ENCODE data around the gene STK17A.
"Not testable (repeated sequence)": the region's sequence is repeated elsewhere in the genome, so short reads cannot be mapped to it uniquely, and the experiment has no call there.

The STK17A gene

DNA sequence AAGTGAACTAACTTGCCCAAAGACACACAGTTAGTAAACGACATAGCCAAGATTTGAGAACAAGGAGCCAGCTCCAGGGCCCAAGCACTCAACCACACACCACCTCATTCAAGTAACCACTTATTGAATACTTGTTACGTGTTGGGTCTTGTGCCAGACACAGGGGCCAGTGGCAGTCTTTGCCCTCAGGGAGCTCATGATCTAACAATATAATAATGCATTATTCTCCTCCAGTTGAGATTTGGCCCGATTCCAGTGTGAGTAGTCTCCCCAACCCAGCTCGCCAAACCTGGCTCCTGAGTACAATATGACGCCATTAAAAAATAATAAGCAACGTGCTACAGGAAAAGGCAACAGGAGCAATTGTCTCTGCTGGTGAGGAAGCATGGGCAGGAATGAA lies 14.4 kb upstream of the STK17A start:
- DNase-seq (ENCODE audit: low read depth in 2 of 2) = no peak

DNA sequence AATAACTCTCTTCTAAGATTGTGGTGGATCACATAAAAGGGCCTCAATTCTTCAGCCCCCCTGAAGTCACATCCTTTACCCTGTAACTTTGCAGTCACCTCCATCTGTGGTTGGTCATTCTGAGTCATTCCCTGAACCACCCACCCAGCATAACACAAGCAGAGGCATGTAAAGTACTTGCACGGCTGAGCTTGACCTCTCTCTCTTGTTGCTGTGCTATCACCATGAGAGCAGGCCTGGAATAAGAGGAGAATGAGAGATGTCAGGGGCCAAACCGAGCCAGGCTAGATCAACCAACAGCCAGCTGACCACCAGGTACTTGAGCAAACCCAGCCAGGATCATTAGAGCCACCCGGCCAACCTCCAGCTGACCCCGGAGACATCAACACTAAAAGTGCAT lies 13.5 kb upstream of the STK17A start:
- no peak for DNase-seq (ENCODE audit: low read depth in 2 of 2)

- DNase-seq (ENCODE audit: low read depth in 2 of 2) = no peak
These were observed 12.1 kb upstream of the STK17A start for GRCh38 chr7:43570688-43571365.

DNA sequence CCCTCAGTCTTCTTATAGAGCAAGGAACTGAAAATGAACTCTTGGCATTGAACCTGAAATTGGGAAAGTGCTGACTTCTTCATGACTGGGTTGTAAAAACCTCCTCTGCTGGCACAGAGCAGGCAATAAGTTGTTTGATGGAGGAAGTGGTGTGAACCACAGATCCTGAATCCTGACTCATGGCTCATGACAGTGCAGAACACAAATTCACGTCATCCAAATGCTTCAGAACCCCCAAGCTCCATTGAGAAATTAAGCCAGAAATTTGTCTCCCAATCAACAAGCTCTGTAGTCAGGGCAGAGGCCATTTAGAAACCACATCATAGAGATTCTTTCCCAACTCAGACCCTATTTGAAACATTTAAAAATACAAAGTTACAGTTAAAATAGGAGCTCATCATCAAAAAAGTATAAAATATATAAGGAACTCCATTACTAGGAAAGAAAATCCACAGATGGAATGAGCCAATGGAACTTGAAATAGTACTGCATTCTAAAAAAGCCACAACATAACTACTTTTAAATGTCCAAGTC lies 10.3 kb upstream of the STK17A start:
- DNase-seq (ENCODE audit: low read depth in 2 of 2) = no peak

DNA sequence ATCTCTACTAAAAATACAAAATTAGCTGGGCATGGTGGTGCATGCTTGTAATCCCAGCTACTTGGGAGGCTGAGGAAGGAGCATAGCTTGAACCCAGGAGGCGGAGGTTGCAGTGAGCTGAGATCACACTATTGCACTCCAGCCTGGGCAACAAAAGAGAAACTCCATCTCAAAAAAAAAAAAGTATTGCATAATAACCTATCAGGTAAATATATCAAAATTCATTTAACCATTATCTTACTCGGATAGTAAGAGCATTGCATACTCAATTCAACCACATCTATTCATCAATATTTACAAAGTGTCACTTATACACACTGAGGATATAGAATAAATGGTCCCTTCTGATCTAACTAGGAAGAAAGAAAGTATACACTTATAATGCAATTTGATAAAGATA lies 9.1 kb upstream of the STK17A start:
- not testable (repeated sequence) for DNase-seq (ENCODE audit: low read depth in 2 of 2)

DNA sequence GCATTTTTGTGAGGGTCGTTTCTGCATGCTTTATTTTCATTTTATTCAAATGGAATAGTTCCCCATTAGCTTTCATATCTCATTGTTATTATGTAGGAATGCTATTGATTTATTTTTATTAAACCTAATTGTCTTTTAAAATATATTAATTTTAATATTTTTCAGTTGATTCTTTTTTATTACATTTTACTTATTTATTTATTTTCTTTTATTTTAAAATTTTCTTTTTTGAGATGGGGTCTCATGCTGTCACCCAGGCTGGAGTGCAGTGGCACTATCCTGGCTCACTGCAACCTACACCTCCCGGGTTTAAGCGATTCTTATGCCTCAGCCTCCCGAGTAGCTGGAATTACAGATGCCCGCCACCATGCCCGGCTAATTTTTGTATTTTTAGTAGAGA lies 7.4 kb upstream of the STK17A start:
- DNase-seq (ENCODE audit: low read depth in 2 of 2) = no peak

GRCh38 chr7:43576241-43576640 lies 6.7 kb upstream of the STK17A start:
- DNase-seq (ENCODE audit: low read depth in 2 of 2) = no peak

DNA sequence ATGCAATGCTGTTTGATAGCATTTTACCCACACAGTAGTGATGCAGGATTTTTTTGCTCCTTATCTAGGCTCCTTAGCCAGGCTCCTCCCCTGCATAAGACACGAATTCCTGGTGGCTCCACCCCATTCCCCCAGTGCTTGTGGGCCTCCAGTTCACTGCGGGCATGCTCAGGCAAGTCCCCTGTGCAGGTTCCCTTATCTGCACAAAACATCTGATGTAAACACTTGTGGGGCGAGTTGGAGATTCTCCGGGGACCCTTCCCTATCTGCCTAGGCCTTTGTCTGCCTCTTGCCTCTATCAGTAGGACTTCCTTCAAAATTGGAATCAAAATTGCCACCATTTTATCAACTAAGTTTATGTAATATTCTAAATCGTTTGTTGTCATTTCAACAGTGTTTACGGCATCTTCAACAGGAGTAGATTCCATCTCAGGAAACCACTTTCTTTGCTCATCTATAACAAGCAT lies 5.4 kb upstream of the STK17A start:
- DNase-seq (ENCODE audit: low read depth in 2 of 2) = no peak

GRCh38 chr7:43583424-43584194 lies 701 bp downstream of the STK17A start:
- peak; percentile 16 to 32 for DNase-seq (ENCODE audit: low read depth in 2 of 2)

DNA sequence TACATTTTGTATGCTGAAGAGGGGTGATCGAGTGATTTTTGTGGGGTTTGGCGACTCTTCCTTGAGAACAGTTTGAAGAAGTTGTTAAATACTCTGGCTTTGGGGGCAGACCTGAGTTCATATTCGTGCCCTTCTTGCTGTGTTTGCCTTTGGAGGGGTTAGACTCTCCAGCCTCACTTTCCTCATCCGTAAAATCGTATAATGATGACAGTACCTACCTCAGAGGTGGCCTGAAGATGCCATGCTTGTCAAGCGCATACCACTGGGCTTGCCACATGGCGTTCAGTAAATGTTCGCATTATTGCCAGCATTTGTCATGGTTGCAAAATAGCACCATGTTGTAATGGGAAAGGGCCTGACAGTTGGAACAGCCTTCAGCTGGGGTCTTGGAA lies 1.3 kb downstream of the STK17A start:
- no peak for DNase-seq (ENCODE audit: low read depth in 2 of 2)

- not testable (repeated sequence) for DNase-seq (ENCODE audit: low read depth in 2 of 2)
These were observed 1.8 kb downstream of the STK17A start for GRCh38 chr7:43584733-43585132.

- DNase-seq (ENCODE audit: low read depth in 2 of 2) = no peak
These were observed 2.7 kb downstream of the STK17A start for GRCh38 chr7:43585562-43585961.

- DNase-seq (ENCODE audit: low read depth in 2 of 2) = no peak
These were observed 3.5 kb downstream of the STK17A start for GRCh38 chr7:43586251-43586900.

GRCh38 chr7:43588477-43589132 lies 5.7 kb downstream of the STK17A start:
- no peak for DNase-seq (ENCODE audit: low read depth in 2 of 2)

DNA sequence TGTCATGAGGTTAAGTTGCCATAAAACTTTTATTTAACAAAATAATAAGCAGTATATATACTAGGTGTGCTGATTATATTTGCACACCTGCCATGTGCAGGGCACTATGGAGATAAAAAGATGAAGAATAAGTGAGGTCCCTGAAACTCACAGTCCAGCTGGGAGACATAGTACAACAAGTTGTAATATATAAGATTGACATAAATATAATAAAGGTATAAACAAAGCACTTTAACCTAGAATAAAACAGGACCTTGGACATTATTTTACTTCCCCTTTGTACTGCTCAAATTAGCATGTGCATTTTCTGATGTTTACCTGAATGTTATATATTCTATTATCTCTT lies 6.2 kb downstream of the STK17A start:
- DNase-seq (ENCODE audit: low read depth in 2 of 2) = no peak

DNA sequence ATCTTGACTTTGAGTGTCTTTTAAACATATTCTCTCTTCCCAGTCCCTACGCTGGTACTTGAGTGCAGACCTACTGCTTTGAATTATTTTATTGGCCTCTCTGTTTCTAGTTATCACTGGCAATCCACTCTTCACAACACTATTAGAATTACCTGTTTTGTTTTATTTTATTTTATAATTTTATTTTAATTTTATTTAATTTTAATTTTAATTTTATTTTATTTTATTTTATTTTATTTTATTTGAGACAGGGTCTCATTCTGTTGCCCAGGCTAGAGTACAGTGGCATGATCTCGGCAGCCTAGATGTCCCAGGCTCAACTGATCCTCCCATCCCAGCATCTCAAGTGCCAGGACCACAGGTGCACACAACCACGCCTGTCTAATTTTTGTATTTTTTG lies 6.8 kb downstream of the STK17A start:
- DNase-seq (ENCODE audit: low read depth in 2 of 2) = no peak

- DNase-seq (ENCODE audit: low read depth in 2 of 2) = no peak
These were observed 8.1 kb downstream of the STK17A start for GRCh38 chr7:43590862-43591557.

DNA sequence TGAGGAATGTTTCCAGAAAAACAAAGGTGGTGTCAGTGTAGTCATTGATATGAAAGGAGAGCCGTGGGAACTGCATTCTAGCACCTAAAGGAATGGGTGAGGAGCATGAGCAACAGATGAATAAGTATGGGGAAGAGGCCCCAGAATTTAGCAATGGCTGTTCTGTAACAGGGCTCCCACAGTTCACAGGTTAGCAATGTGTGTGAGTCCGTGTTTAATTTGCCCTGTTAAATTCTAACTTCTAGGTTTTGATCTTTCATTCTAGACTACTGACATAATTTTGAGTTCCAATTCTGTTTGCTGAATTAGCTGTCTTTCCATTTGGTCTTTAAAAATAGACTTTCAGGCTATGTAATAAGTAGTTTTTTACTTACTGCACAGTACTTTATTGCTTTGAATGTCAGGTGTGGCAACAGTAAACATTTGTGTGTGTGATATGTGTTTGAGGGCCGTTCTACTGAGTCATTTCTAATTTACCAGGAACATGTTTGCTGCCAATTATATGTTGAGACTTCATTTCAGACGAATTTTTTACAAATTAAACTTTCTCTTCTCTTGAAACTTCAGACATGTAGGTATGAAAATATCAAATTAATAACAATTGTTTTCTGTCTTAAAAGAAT lies 8.8 kb downstream of the STK17A start:
- DNase-seq (ENCODE audit: low read depth in 2 of 2) = no peak

DNA sequence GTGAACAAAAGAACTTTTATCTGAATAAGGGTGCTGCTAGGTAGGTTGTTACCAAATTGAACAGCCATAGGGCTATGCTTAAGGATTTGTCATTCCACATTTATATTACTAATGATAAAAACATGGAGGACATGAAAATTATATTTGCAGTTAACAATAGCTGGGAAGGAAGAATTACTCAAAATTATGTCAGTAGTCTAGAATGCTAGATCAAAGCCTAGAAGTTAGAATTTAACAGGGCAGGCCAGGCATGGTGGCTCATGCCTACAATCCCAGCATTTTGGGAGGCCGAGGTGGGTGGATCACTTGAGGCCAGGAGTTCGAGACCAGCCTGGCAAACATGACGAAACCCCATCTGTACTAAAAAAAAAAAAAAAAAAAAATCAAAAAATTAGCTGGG lies 9.4 kb downstream of the STK17A start:
- no peak for DNase-seq (ENCODE audit: low read depth in 2 of 2)

DNA sequence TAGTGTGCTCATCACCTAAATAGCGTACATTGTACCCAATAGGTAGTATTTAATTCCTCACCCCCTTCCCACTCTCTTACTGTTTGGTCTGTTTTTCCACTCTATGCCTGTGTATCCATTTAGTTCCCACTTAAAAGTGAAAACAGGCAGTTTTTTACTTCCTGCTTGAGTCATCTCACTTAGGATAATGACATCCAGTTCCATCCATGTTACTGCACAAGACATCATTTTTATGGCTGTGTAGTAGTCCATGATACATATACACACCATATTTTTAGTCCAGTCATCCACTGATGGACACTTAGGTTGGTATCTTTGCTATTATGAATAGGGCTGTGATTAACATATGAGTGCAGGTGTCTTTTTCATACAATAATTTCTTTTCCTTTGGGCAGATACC lies 10.1 kb downstream of the STK17A start:
- DNase-seq (ENCODE audit: low read depth in 2 of 2) = no peak

- DNase-seq (ENCODE audit: low read depth in 2 of 2) = no peak
These were observed 11.1 kb downstream of the STK17A start for GRCh38 chr7:43594020-43594419.
